CD1c-positive myeloid dendritic cell (primary cell): Measurements from ENCODE around the gene RELT.

ENCODE experiments used
- DNase-seq: peaks from one replicate; pipeline ENCODE4 v3.0.0-alpha.2; 2016; ENCODE audit errors: extremely low spot score

Gene RELT

GRCh38 chr11:73376160-73376802, at the start of gene RELT:
Gene RELT, plus strand, starts transcription at chr11:73376399. Its CDS starts 12,738 bp downstream, at chr11:73389137.
- DNase-seq: peak; percentile 98

- no peak for DNase-seq
These were observed 49.0 kb upstream of the RELT start for GRCh38 chr11:73326929-73327811.

GRCh38 chr11:73327812-73328364, 48.3 kb upstream of the RELT start:
- DNase-seq: no peak

GRCh38 chr11:73330569-73331093, 45.6 kb upstream of the RELT start:
- no peak for DNase-seq

- DNase-seq: no peak
These were observed 44.9 kb upstream of the RELT start for GRCh38 chr11:73331138-73331916.

GRCh38 chr11:73333173-73333572, 43.0 kb upstream of the RELT start:
- no peak for DNase-seq

GRCh38 chr11:73333640-73334383, 42.4 kb upstream of the RELT start:
- no peak for DNase-seq

- no peak for DNase-seq
These were observed 41.6 kb upstream of the RELT start for GRCh38 chr11:73334384-73335203.

GRCh38 chr11:73335204-73335923, 40.8 kb upstream of the RELT start:
- DNase-seq: peak; percentile 88

GRCh38 chr11:73337846-73338245, 38.4 kb upstream of the RELT start:
- DNase-seq: no peak

GRCh38 chr11:73338279-73338678, 37.9 kb upstream of the RELT start:
- no peak for DNase-seq

- no peak for DNase-seq
These were observed 36.0 kb upstream of the RELT start for GRCh38 chr11:73340164-73340563.

- DNase-seq: no peak
These were observed 33.6 kb upstream of the RELT start for GRCh38 chr11:73342633-73343032.

- no peak for DNase-seq
These were observed 32.9 kb upstream of the RELT start for GRCh38 chr11:73343076-73343873.

GRCh38 chr11:73344191-73344607, 32.0 kb upstream of the RELT start:
- no peak for DNase-seq

- no peak for DNase-seq
These were observed 30.6 kb upstream of the RELT start for GRCh38 chr11:73345481-73346160.

- no peak for DNase-seq
These were observed 29.8 kb upstream of the RELT start for GRCh38 chr11:73346186-73346935.
